HG03103 (cell line): ENCODE data around the gene MOV10.
"Not testable (repeated sequence)": the region's sequence is repeated elsewhere in the genome, so short reads cannot be mapped to it uniquely, and the experiment has no call there.

Experiments
- ATAC-seq: cut with Tn5 transposase; IDR thresholded peaks from one replicate; pipeline ENCODE4 v1.9.1; 2021; ENCODE audit warnings: low read depth; ENCODE audit not compliant: unreplicated experiment

MOV10 gene

DNA sequence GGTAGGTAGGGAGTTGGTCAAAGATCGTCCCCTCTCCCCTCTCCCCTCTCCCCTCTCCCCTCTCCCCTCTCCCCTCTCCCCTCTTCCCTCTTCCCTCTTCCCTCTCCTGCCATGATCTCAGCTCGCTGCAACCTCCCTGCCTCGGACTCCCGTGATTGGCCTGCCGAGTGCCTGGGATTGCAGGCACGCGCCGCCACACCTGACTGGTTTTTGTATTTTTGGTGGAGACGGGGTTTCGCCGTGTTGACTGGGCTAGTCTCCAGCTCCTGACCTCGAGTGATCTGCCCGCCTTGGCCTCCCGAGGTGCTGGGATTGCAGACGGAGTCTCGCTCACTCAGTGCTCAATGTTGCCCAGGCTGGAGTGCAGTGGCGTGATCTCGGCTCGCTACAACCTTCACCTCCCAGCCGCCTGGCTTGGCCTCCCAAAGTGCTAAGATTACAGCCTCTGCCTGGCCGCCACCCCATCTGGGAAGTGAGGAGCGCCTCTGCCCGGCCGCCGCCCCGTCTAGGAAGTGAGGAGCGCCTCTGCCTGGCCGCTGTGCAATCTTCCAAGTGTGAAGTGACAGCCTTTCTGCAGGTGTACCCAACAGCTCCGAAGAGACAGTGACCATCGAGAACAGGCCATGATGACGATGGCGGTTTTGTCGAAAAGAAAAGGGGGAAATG, 54.0 kb downstream of the MOV10 start:
- ATAC-seq: not testable (repeated sequence)

DNA sequence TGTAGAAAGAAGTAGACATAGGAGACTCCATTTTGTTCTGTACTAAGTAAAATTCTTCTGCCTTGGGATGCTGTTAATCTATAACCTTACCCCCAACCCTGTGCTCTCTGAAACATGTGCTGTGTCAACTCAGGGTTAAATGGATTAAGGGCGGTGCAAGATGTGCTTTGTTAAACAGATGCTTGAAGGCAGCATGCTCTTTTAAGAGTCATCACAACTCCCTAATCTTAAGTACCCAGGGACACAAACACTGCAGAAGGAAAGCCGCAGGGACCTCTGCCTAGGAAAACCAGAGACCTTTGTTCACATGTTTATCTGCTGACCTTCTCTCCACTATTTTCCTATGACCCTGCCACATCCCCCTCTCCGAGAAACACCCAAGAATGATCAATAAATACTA, 54.6 kb downstream of the MOV10 start:
- ATAC-seq: not testable (repeated sequence)

DNA sequence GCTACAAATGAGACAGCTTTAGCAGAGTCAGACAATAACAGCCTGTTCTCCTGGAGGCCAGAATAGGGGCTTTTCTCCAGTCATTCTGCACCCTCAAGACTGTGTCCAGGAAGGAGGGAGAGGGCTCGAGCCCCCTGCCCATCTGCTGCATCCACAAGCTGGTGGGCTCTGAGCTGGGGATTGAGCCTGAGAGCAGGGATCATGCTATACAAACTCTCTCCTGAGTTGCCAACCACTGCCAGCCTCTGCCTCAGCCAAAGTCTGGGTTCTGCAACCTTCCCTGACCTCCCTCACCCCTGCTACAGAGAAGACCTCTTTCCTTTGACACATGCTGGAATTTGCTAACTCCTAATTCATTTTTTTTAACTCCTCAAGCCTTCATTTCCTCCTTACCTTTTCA, 55.5 kb downstream of the MOV10 start:
- no peak for ATAC-seq

- no peak for ATAC-seq
Measured at GRCh38 chr1:112731451-112731850, 57.0 kb downstream of the MOV10 start.

DNA sequence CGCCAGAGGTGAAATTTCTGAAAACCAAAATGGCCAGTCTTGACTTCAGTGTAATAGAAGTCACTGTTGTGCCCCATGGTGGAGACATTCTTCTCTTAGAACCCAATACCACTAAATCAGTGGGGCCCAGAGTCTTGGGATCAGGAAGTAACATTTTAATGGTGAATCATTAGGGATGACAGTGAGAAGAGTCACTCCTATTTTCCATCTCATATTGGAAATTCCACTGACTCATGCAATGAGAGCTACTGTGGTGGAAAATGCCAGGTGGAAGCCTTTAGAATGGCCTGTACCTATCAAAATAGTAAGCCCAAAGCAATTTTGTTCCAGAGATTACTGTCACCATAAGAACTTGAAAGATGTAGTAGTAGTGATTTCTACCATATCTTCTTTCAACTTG, 61.3 kb downstream of the MOV10 start:
- no peak for ATAC-seq

DNA sequence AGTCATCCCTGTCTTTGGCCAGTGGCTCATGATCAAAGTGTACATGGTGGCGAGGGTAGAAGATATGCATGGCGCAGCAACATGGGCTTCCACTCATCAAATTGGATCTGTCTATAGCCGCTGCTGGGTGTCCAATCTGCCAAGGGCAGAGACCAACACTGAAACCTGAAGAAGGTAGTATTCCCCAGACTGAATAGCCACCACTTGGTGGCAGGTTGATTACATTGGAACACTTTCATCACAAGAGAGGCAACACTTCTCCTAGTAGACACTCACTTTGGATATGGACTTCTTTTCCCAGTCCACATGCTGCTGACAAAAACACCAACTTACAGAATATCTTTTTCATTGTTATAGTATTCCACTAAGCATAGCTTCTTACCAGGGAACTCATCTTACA, 63.1 kb downstream of the MOV10 start:
- no peak for ATAC-seq

- no peak for ATAC-seq
Measured at GRCh38 chr1:112743174-112744008, 68.9 kb downstream of the MOV10 start.

DNA sequence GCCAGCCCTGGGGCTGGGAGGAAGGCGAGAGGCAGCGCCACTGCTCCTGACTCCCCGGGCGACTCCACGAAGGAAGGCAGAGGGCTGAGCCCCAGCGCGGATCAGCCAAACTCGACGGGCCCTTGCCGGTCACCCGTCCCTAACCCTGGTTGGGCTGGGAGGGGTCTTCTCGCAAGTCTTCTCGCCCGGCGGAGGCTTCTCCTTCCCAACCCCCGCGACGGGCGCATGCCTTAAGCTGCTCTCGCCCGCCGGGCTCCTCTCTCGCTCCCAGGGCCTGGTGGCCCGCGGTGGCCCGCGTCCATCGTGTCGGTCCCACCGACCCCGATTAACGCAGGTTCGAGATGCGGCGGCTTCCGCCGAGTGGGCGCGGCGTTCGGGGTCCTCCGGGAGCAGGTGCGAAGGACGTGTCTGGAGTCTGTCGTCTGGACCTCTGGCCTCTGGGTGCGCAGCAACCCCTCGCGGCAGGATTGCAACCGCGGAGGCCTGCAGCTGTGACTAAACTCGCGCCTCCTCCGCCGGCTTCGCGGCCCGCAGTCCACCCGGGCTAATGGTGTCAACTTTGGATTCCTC, 69.6 kb downstream of the MOV10 start:
- ATAC-seq: no peak

DNA sequence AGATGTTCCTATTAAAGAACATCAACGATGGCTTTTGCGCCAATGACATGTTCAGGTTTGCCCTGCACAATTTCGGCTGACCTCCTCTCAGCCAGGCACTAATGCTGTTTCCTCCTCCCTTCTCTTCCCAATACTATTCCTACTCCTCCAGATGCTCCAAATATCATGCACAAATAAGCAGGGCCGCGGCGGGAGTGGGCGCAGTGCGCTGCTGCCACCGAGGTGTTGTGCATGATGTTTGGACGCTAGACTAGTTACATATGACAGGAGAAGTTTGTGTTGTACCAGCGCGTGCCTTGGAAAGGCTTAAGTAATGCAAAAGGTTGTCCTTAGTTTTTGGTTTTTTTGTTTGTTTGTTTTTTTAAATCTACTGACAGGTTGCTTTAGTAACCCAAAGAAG, 73.9 kb downstream of the MOV10 start:
- no peak for ATAC-seq
